ENCODE measurements around the gene BCOR. TPM values are rescaled to one million over a fixed set of nuclear protein-coding genes. Genes with fewer than 3 reads are reported as not detected.

The BCOR gene
- total RNA-seq, 1 experiment from 2014 or later = 15.0 TPM

DNA sequence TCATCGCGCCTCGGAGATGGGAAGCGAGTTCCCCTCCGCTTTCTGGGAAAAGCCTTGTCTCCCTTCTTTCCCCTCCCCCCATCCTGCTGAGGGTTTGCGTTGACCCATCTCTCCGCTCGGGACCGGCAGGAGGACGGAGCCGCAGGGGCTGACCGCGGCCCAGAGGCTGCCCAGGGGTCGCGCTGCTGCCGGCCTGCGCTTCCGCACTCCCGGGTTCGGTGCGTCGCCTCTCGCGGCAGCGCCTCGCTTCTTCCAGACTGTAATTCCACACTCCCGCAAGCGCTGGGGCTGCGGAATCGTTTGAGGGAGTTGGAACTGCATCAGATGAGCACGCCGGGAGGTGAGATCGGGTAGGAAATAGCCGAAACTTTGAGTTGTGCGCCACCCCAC, 88.3 kb downstream of the BCOR start:
- Histone ChIP-seq H3K36me3 (no peaks in the 10 kb centered on the region), H3K9me3 (no peaks in the 10 kb centered on the region), H3K4me3 (no peak overlapping the region), H3K27me3 (no peaks in the 10 kb centered on the region)
- DNase-seq = no peak

GRCh38 chrX:40008791-40009461, 88.8 kb downstream of the BCOR start:
- H3K9me3 ChIP-seq = no peaks in the 10 kb centered on the region
- no peaks in the 10 kb centered on the region for H3K27me3 ChIP-seq
- H3K36me3 ChIP-seq = no peaks in the 10 kb centered on the region
- DNase-seq = no peak
- H3K4me3 ChIP-seq = no peak overlapping the region

- Histone ChIP-seq H3K4me3 (no peak overlapping the region), H3K9me3 (no peaks in the 10 kb centered on the region), H3K27me3 (no peaks in the 10 kb centered on the region), H3K36me3 (no peaks in the 10 kb centered on the region)
- no peak for DNase-seq
Measured at GRCh38 chrX:40007756-40008705, 89.7 kb downstream of the BCOR start.

DNA sequence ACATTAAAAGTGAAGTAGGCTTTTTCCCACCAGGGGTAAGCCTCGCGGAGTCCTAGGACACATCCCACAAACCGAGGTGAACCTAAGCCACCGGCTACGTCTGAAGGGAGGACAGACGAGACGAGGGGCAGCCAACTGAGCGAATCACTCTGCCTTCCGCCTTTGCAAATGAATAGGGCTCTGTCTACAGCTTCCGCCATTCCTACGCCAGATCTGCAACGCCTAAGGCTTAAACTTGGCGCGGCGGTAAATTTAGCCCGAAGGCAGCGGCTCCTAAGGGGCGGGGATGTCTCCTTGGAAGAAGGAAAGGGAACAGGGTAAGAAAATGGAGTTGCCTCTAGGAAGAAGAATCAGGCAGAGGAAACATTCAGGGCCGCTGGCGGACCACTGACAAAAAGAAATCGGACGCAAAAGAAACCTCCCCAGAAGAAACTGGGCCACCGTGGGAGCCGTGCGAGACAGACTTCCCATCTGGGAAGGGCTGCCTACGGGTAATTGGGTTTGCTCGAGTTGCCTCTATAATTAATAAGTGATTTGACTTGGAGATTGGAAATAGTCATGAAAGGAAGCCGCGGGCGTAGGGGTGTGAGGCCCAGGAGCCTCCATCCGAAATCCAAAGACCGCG, 90.5 kb downstream of the BCOR start:
- DNase-seq = no peak
- Histone ChIP-seq H3K27me3 (no peaks in the 10 kb centered on the region), H3K9me3 (no peaks in the 10 kb centered on the region), H3K4me3 (no peak overlapping the region), H3K36me3 (no peaks in the 10 kb centered on the region)

GRCh38 chrX:40006106-40007017, 91.4 kb downstream of the BCOR start:
- Histone ChIP-seq H3K27me3 (no peaks in the 10 kb centered on the region), H3K9me3 (no peaks in the 10 kb centered on the region), H3K4me3 (no peak overlapping the region), H3K36me3 (no peaks in the 10 kb centered on the region)
- DNase-seq = no peak

GRCh38 chrX:40005292-40006011, 92.3 kb downstream of the BCOR start:
- Histone ChIP-seq H3K4me3 (no peak overlapping the region), H3K9me3 (no peaks in the 10 kb centered on the region), H3K36me3 (no peaks in the 10 kb centered on the region), H3K27me3 (no peaks in the 10 kb centered on the region)
- DNase-seq = no peak

DNA sequence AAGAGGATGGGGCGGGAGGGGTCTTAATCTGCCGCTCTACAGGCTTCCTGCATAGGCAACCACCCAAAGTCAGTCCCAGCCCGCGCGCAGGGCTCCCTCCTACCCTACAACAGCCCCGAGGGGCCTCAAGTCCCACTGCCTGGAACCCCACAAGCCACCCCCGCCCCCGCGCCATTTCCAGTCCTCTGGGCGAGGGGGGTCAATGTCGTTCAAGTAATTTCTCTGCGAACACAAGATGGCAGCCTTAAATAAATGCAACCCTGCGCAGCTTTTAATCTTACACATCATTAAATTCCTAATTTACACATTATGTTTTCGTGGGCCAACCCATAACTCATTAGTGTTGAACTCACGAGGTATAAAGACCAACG, 92.9 kb downstream of the BCOR start:
- no peak overlapping the region for H3K4me3 ChIP-seq
- H3K9me3 ChIP-seq = no peaks in the 10 kb centered on the region
- no peaks in the 10 kb centered on the region for H3K27me3 ChIP-seq
- no peaks in the 10 kb centered on the region for H3K36me3 ChIP-seq
- DNase-seq = no peak

- H3K9me3 ChIP-seq = no peaks in the 10 kb centered on the region
- no peaks in the 10 kb centered on the region for H3K36me3 ChIP-seq
- H3K4me3 ChIP-seq = no peak overlapping the region
- no peaks in the 10 kb centered on the region for H3K27me3 ChIP-seq
- DNase-seq = no peak
Measured at GRCh38 chrX:40004246-40004535, 93.6 kb downstream of the BCOR start.

DNA sequence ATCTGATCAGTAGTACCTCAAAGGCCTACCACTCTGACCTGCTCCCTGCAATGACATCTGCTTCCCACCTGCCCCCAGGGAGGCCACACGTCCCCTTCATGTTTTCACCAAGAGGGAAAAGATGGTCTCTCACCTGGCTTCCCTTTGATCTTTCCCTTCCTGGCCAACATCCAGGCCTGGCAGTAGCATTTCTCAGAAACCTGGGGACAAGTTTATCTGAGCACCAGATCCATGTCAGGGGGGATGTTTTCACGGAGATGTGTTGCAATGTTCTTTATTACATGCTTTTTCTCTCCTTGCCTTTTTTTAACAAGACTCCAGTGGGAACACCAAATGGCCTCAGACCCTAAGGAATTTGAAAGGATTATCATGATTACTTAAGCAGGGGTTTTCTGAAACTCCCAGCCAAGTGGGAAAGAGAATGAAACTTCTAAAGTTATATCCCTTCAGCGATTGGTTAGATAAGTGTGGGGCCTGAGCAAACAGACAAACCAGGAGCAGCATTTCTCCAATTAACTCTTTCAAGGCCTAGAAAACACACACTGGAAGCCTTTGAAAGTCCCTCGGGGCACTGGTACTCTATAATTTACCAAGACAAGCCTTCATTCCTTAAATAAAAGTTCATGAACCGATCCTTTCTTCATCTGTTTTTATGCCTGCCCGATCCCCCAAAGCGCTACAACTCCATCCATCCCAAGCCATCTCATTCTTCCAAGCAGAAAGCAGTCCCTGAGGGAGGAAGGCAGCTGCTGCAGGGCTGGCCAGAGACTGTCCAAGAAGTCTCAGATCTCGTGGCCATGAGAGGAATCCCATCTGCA, 94.1 kb downstream of the BCOR start:
- no peaks in the 10 kb centered on the region for H3K9me3 ChIP-seq
- H3K4me3 ChIP-seq = no peak overlapping the region
- H3K36me3 ChIP-seq = no peaks in the 10 kb centered on the region
- no peaks in the 10 kb centered on the region for H3K27me3 ChIP-seq
- DNase-seq = no peak

GRCh38 chrX:40003071-40003427, 94.7 kb downstream of the BCOR start:
- Histone ChIP-seq H3K36me3 (no peaks in the 10 kb centered on the region), H3K4me3 (no peak overlapping the region), H3K27me3 (no peaks in the 10 kb centered on the region), H3K9me3 (no peaks in the 10 kb centered on the region)
- DNase-seq = no peak
